Lung (tissue), 12 donors: Measurements from ENCODE around the gene CNTFR. TPM values are rescaled to one million over a fixed set of nuclear protein-coding genes. Genes with fewer than 3 reads are reported as not detected.

Source experiments
- ATAC-seq: fragments of 200-7000 bp; cut with Tn5 transposase; one replicate; pipeline ENCODE4 v1.9.1; 2020; ENCODE audit warnings: moderate number of reproducible peaks; ENCODE audit not compliant: insufficient read depth, low FRiP score
- DNase-seq, 3 donors: peaks; one replicate each; pipeline ENCODE4 v3.0.0-alpha.2; 2013 to 2017
- H3K27ac ChIP-seq, 2 donors: one replicate each; pipeline ENCODE4 v1.5.1; 2013; ENCODE audit warnings: mild to moderate bottlenecking in 2 of 2, moderate library complexity in 2 of 2, control low read depth in 1 of 2, inconsistent platforms in 1 of 2, low read depth in 1 of 2, low read length in 1 of 2
- H3K27me3 ChIP-seq, 3 donors: one replicate each; pipeline ENCODE4 v1.5.1; 2013; ENCODE audit warnings: low read length in 2 of 3; ENCODE audit not compliant: control insufficient read depth in 3 of 3, insufficient read depth in 3 of 3
- H3K36me3 ChIP-seq, 4 donors: one replicate each; pipeline ENCODE4 v1.5.1; 2013; ENCODE audit warnings: low read length in 4 of 4, mild to moderate bottlenecking in 1 of 4, moderate library complexity in 1 of 4; ENCODE audit not compliant: control insufficient read depth in 4 of 4, insufficient read depth in 4 of 4
- H3K4me1 ChIP-seq, 5 donors: one replicate each; pipeline ENCODE4 v1.5.1; 2013; ENCODE audit warnings: low read length in 5 of 5, mild to moderate bottlenecking in 2 of 5, moderate library complexity in 1 of 5; ENCODE audit not compliant: control insufficient read depth in 5 of 5, insufficient read depth in 5 of 5
- H3K4me3 ChIP-seq: one replicate; pipeline ENCODE4 v1.5.1; 2013; ENCODE audit warnings: mild to moderate bottlenecking, control low read depth, moderate library complexity
- H3K9ac ChIP-seq, 2 donors: one replicate each; pipeline ENCODE4 v1.5.1; 2013; ENCODE audit warnings: low read length in 2 of 2, control low read depth in 1 of 2; ENCODE audit not compliant: insufficient read depth in 1 of 2
- H3K9me3 ChIP-seq, 4 donors: one replicate each; pipeline ENCODE4 v1.5.1; 2013; ENCODE audit warnings: low read length in 3 of 4, mild to moderate bottlenecking in 1 of 4, moderate library complexity in 1 of 4; ENCODE audit not compliant: control insufficient read depth in 4 of 4, insufficient read depth in 3 of 4
- WGBS, 2 donors: extraction: QIAGEN DNeasy Blood & Tissue Kit; methylation state at CpG; one replicate each; pipeline ENCODE4 v1.1.7; 2013; 5-methylcytosine and 5-hydroxymethylcytosine counted together
- polyA plus RNA-seq, 2 donors: library from polyadenylated mRNA; stranded (reverse); fragments of 200-250 nt; gene quantifications; one replicate each; pipeline ENCODE4 v1.2.1, GENCODE V29; 2013
- total RNA-seq, 2 donors: library from RNA; depleted of rRNA in 1 of 2; stranded (reverse); fragments of >200 nt in 1 of 2; gene quantifications; one replicate each; pipeline ENCODE4 v1.2.1, GENCODE V29; 2014 to 2021
- TF ChIP-seq, protein P1 (sequence below): IDR thresholded peaks from 2 replicates; pipeline ENCODE4 v1.5.1; 2012; ENCODE audit warnings: mild to moderate bottlenecking; ENCODE audit errors: control extremely low read depth, extremely low read depth
- donor health status: control.
- donor health status: control.
- donor health status: Bipolar disorder and iron deficiency.
- donor health status: healthy.
- donor health status: DM: yes; HTN: yes; CAD: no.

Gene CNTFR
- total and polyA plus RNA-seq, 4 donors, result 0.42 to 3.3 (median 1.3) TPM

DNA sequence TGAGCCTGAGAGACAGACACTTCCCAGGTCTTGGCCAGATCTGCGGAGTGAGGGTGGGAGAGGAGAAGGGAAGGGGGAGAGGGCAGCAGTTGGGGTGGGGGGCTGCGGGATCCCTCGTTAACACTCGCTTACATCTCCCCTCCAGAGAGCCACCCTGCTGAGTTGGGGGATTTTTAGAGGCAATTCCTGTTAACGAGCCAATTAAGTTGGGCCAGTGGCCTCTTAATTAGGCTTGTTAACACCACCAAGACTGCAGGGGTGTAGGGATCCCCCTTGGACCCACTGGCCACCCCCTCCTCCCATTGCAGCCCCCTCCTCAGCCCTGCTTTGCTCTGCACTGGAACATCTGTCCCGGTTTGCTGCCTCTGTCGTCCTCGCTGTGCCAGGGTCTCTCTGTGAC, 23.7 kb downstream of the CNTFR start:
- Histone ChIP-seq H3K9ac (no peak overlapping the region), H3K27ac (no peak overlapping the region), H3K9me3 (peaks cover 0 to 5% (median 2%) of the 10 kb centered on the region in 4 donors), H3K4me1 (peaks cover 0 to 36% (median 17%) of the 10 kb centered on the region in 5 donors), H3K27me3 (peaks cover 0 to 11% (median 0%) of the 10 kb centered on the region in 3 donors), H3K36me3 (peaks cover 0 to 24% (median 9%) of the 10 kb centered on the region in 4 donors), H3K4me3 (no peak overlapping the region)
- TF ChIP-seq, protein P1, sequence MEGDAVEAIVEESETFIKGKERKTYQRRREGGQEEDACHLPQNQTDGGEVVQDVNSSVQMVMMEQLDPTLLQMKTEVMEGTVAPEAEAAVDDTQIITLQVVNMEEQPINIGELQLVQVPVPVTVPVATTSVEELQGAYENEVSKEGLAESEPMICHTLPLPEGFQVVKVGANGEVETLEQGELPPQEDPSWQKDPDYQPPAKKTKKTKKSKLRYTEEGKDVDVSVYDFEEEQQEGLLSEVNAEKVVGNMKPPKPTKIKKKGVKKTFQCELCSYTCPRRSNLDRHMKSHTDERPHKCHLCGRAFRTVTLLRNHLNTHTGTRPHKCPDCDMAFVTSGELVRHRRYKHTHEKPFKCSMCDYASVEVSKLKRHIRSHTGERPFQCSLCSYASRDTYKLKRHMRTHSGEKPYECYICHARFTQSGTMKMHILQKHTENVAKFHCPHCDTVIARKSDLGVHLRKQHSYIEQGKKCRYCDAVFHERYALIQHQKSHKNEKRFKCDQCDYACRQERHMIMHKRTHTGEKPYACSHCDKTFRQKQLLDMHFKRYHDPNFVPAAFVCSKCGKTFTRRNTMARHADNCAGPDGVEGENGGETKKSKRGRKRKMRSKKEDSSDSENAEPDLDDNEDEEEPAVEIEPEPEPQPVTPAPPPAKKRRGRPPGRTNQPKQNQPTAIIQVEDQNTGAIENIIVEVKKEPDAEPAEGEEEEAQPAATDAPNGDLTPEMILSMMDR, result no peak
- DNase-seq (no peak), ATAC-seq (no peak)
- 62 to 65% methylated on average over 8 of the region's 8 CpGs for WGBS, 2 donors

DNA sequence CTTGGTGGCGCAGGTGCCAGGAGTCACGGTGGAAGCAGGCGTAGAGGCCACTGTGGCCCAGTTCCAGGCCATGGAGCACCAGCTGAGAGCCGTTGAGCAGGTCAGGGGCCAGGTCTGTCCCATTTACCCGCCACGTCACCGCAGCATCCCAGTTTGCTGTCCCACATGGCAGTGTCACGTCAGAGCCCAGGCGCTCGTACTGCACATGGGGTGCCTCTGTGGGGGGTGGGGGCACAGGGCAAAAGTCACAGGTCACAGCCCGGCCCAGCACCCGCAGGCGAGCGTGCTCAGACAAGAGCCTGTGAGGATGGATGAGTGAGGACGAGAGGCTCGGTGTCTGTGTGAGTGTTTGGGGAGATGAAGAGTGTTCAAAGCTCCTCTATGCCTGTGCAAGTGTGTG, 24.9 kb downstream of the CNTFR start:
- ATAC-seq, result no peak
- Histone ChIP-seq H3K4me1 (peaks cover 0 to 35% (median 19%) of the 10 kb centered on the region in 5 donors), H3K27me3 (peaks cover 0 to 21% (median 0%) of the 10 kb centered on the region in 3 donors), H3K27ac (no peak overlapping the region), H3K36me3 (peaks cover 0 to 24% (median 9%) of the 10 kb centered on the region in 4 donors), H3K9ac (no peak overlapping the region), H3K4me3 (no peak overlapping the region), H3K9me3 (peaks cover 0 to 7% (median 2%) of the 10 kb centered on the region in 4 donors)
- no peak for DNase-seq
- 89 to 94% methylated on average over 16 of the region's 16 CpGs for WGBS, 2 donors
- TF ChIP-seq, protein P1, result no peak

- Histone ChIP-seq H3K9ac (no peak overlapping the region), H3K9me3 (peaks cover 0 to 7% (median 2%) of the 10 kb centered on the region in 4 donors), H3K36me3 (peaks cover 0 to 22% (median 9%) of the 10 kb centered on the region in 4 donors), H3K4me1 (peaks cover 0 to 39% (median 20%) of the 10 kb centered on the region in 5 donors), H3K27ac (no peak overlapping the region), H3K4me3 (no peak overlapping the region), H3K27me3 (peaks cover 0 to 24% (median 0%) of the 10 kb centered on the region in 3 donors)
- no peak for DNase-seq
- TF ChIP-seq, protein P1, result no peak
- 66 to 67% methylated on average over 5 of the region's 5 CpGs for WGBS, 2 donors
- ATAC-seq, result no peak
Observed at GRCh38 chr9:34563262-34563661, 26.3 kb downstream of the CNTFR start.
